ENCODE measurements around the gene VPS37D. TPM values are rescaled to one million over a fixed set of nuclear protein-coding genes. Genes with fewer than 3 reads are reported as not detected.
"Not testable (repeated sequence)": the region's sequence is repeated elsewhere in the genome, so short reads cannot be mapped to it uniquely, and the experiment has no call there.

Gene VPS37D
- total RNA-seq (2013) = 0.10 TPM
- polyA plus RNA-seq (not detected), polyA minus RNA-seq (0.14 TPM in 1 of 2 replicates, not detected in the other), total RNA-seq (0 to 2.4 (median 0.07) reads per million in 11 experiments)

- Histone ChIP-seq H3K27ac (ENCODE audit: low read depth in 1 of 2, low read length in 2 of 2) (no peak within 1 kb of the TSS), H4K20me1 (ENCODE audit: insufficient read depth, low read length) (no peaks in the 10 kb centered on the region), H3K27me3 (ENCODE audit: control insufficient read depth in 2 of 2, insufficient read depth in 2 of 2, low read length in 2 of 2) (peaks cover 25 to 66% of the 10 kb centered on the region in 2 donors), H3K36me3 (replicated peaks in 1 of 2; ENCODE audit: control insufficient read depth in 1 of 2, insufficient read depth in 2 of 2, low read length in 2 of 2) (no peaks in the 10 kb centered on the region), H3K9ac (ENCODE audit: insufficient read depth, low read length, poor library complexity, severe bottlenecking) (peak within 1 kb of the TSS; percentile 36), H3K79me2 (ENCODE audit: insufficient read depth, low read length) (no peaks in the 10 kb centered on the region), H3K4me3 (replicated peaks in 1 of 3; ENCODE audit: low read depth in 2 of 3, low read length in 3 of 3) (peak within 1 kb of the TSS; percentile 8 to 63 (median 17)), H3K4me1 (ENCODE audit: control insufficient read depth in 1 of 2, insufficient read depth in 2 of 2, low read length in 2 of 2) (peaks cover 9 to 13% of the 10 kb centered on the region in 2 donors), H2AFZ (ENCODE audit: insufficient read depth, low read depth, low read length, poor library complexity, severe bottlenecking) (peak within 1 kb of the TSS; percentile 66), H3K9me3 (replicated peaks in 1 of 2; ENCODE audit: control insufficient read depth in 1 of 2, insufficient read depth in 1 of 2, low read length in 2 of 2) (peaks cover 4 to 11% of the 10 kb centered on the region in 2 donors), H3K4me2 (replicated peaks; ENCODE audit: extremely low read depth, low read length, poor library complexity, severe bottlenecking) (peak within 1 kb of the TSS; percentile 72)
- DNase-seq = peak; percentile 82 to 86 (median 83)
- peak within 1 kb of the TSS; percentile 69 to 76 for H3K4me3 Mint-ChIP-seq
- intact Hi-C loops (cut with micrococcal nuclease) = loop anchor here (5.0 to 10.0 kb wide), 3 partner anchors 55 to 143 kb away; partner anchors contain the start of gene BAZ1B (in 1 of the 2)
- peak within 1 kb of the TSS in 1 of 7 donors; percentile 66 for H3K27ac Mint-ChIP-seq
- TF ChIP-seq CTCF (IDR thresholded peaks at IDR 0.05) = peak; percentile 73
- H3K36me3 Mint-ChIP-seq = peaks cover 0 to 5% of the 10 kb centered on the region in 2 donors
- H3K27me3 Mint-ChIP-seq (ENCODE audit: low read depth in 3 of 3) = peaks cover 66 to 91% (median 76%) of the 10 kb centered on the region in 3 donors
- peaks cover 12% of the 10 kb centered on the region for H3K4me1 Mint-ChIP-seq
- 2% methylated on average over 67 of the region's 79 CpGs for WGBS (ENCODE audit: insufficient coverage)
- H3K9me3 Mint-ChIP-seq = peaks cover 4 to 27% (median 17%) of the 10 kb centered on the region in 7 donors
Observed at GRCh38 chr7:73667344-73668102, at the start of gene VPS37D. VPS37D (plus strand) TSS chr7:73667831; CDS start chr7:73667959, 128 bp downstream.

GRCh38 chr7:73618538-73618937, 49.1 kb upstream of the VPS37D start:
- no CpG with 5 or more reads among the region's 4 CpGs for WGBS (ENCODE audit: insufficient coverage)

DNA sequence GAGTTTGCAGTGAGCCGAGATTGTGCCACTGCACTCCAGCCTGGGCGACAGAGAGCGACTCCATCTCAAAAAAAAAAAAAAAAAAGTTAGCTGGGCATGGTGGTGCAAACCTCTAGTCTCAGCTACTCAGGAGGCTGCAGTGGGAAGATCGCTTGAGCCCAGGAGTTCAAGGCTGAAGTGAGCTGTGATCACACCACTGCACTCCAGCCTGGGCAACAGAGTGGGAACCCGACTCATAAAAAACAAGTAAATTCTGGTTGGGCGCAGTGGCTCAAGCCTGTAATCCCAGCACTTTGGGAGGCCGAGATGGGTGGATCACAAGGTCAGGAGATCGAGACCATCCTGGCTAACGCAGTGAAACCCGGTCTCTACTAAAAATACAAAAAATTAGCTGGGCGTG, 48.2 kb upstream of the VPS37D start:
- H3K79me2 ChIP-seq (ENCODE audit: insufficient read depth, low read length); H3K36me3 ChIP-seq (replicated peaks in 1 of 2; ENCODE audit: control insufficient read depth in 1 of 2, insufficient read depth in 2 of 2, low read length in 2 of 2); H3K36me3 Mint-ChIP-seq; H3K4me3 Mint-ChIP-seq; H2AFZ ChIP-seq (ENCODE audit: insufficient read depth, low read depth, low read length, poor library complexity, severe bottlenecking); intact Hi-C loops (cut with micrococcal nuclease); H3K4me2 ChIP-seq (replicated peaks; ENCODE audit: extremely low read depth, low read length, poor library complexity, severe bottlenecking); DNase-seq; H3K4me1 Mint-ChIP-seq; H3K9ac ChIP-seq (ENCODE audit: insufficient read depth, low read length, poor library complexity, severe bottlenecking); H3K4me3 ChIP-seq (replicated peaks in 1 of 3; ENCODE audit: low read depth in 2 of 3, low read length in 3 of 3); H3K9me3 Mint-ChIP-seq; H4K20me1 ChIP-seq (ENCODE audit: insufficient read depth, low read length); H3K27ac ChIP-seq (ENCODE audit: low read depth in 1 of 2, low read length in 2 of 2); H3K27ac Mint-ChIP-seq: not testable (repeated sequence)
- Histone ChIP-seq H3K9me3 (replicated peaks in 1 of 2; ENCODE audit: control insufficient read depth in 1 of 2, insufficient read depth in 1 of 2, low read length in 2 of 2) (peaks cover under 1 to 15% of the 10 kb centered on the region in 2 donors), H3K4me1 (ENCODE audit: control insufficient read depth in 1 of 2, insufficient read depth in 2 of 2, low read length in 2 of 2) (peaks cover 16 to 17% of the 10 kb centered on the region in 2 donors), H3K27me3 (ENCODE audit: control insufficient read depth in 2 of 2, insufficient read depth in 2 of 2, low read length in 2 of 2) (peaks cover 25 to 47% of the 10 kb centered on the region in 2 donors)
- peaks cover 62 to 98% (median 81%) of the 10 kb centered on the region in 3 donors for H3K27me3 Mint-ChIP-seq (ENCODE audit: low read depth in 3 of 3)
- 84% methylated on average over 4 of the region's 11 CpGs for WGBS (ENCODE audit: insufficient coverage)

More at GRCh38 chr7:73618538-73618937, 49.1 kb upstream of the VPS37D start:
- peaks cover 0 to 8% of the 10 kb centered on the region in 2 donors for H3K9me3 ChIP-seq (replicated peaks in 1 of 2; ENCODE audit: control insufficient read depth in 1 of 2, insufficient read depth in 1 of 2, low read length in 2 of 2)
- peak overlapping the region; percentile 4 to 6 for H3K4me3 Mint-ChIP-seq
- H3K36me3 Mint-ChIP-seq = no peaks in the 10 kb centered on the region
- no peak overlapping the region for H3K4me3 ChIP-seq (replicated peaks in 1 of 3; ENCODE audit: low read depth in 2 of 3, low read length in 3 of 3)
- H3K79me2 ChIP-seq (ENCODE audit: insufficient read depth, low read length) = no peaks in the 10 kb centered on the region
- no peak for DNase-seq
- H3K27ac ChIP-seq (ENCODE audit: low read depth in 1 of 2, low read length in 2 of 2) = no peak overlapping the region
- no peak overlapping the region for H3K4me2 ChIP-seq (replicated peaks; ENCODE audit: extremely low read depth, low read length, poor library complexity, severe bottlenecking)
- H3K27me3 ChIP-seq (ENCODE audit: control insufficient read depth in 2 of 2, insufficient read depth in 2 of 2, low read length in 2 of 2) = peaks cover 25 to 48% of the 10 kb centered on the region in 2 donors
- H3K36me3 ChIP-seq (replicated peaks in 1 of 2; ENCODE audit: control insufficient read depth in 1 of 2, insufficient read depth in 2 of 2, low read length in 2 of 2) = no peaks in the 10 kb centered on the region
- H3K9ac ChIP-seq (ENCODE audit: insufficient read depth, low read length, poor library complexity, severe bottlenecking) = no peak overlapping the region
- intact Hi-C loops (cut with micrococcal nuclease) = no loop called here
- H3K27me3 Mint-ChIP-seq (ENCODE audit: low read depth in 3 of 3) = peaks cover 59 to 98% (median 83%) of the 10 kb centered on the region in 3 donors
- H2AFZ ChIP-seq (ENCODE audit: insufficient read depth, low read depth, low read length, poor library complexity, severe bottlenecking) = no peak overlapping the region
- peaks cover 7% of the 10 kb centered on the region for H3K4me1 Mint-ChIP-seq
- TF ChIP-seq CTCF (IDR thresholded peaks at IDR 0.05) = no peak
- H4K20me1 ChIP-seq (ENCODE audit: insufficient read depth, low read length) = no peaks in the 10 kb centered on the region
- H3K27ac Mint-ChIP-seq = no peak overlapping the region
- H3K4me1 ChIP-seq (ENCODE audit: control insufficient read depth in 1 of 2, insufficient read depth in 2 of 2, low read length in 2 of 2) = peaks cover 8 to 9% of the 10 kb centered on the region in 2 donors
- H3K9me3 Mint-ChIP-seq = peaks cover 0 to 7% (median 1%) of the 10 kb centered on the region in 7 donors

All from CD14-positive monocyte (primary cell).